Heart right ventricle (tissue), 16 donors: ENCODE data around the gene KPNB1. TPM values are rescaled to one million over a fixed set of nuclear protein-coding genes. Genes with fewer than 3 reads are reported as not detected.

Source experiments
- ATAC-seq, 8 donors: fragments of 200-7000 bp; cut with Tn5 transposase; one replicate each; pipeline ENCODE4 v1.9.1; 2020; ENCODE audit warnings: mild to moderate bottlenecking in 8 of 8, moderate library complexity in 8 of 8, moderate number of reproducible peaks in 1 of 8
- DNase-seq, 2 donors: peaks; one replicate each; pipeline ENCODE4 v3.0.0-alpha.2; 2020
- H3K27ac ChIP-seq, 10 donors: fragments of 200-600 bp; sonication (generic) in 2 of 10; one replicate each; pipeline versions ENCODE4 v1.5.0 to v1.8.0; 2020 to 2022; ENCODE audit warnings: mild to moderate bottlenecking in 3 of 10
- H3K27me3 ChIP-seq, 7 donors: fragments of 200-600 bp; one replicate each; pipeline ENCODE4 v1.8.0; 2021 to 2022; ENCODE audit warnings: mild to moderate bottlenecking in 2 of 7
- H3K36me3 ChIP-seq, 9 donors: fragments of 200-600 bp; sonication (generic) in 1 of 9; one replicate each; pipeline versions ENCODE4 v1.5.0 to v1.8.0; 2020 to 2022; ENCODE audit warnings: mild to moderate bottlenecking in 2 of 9
- H3K4me1 ChIP-seq, 9 donors: fragments of 200-600 bp; sonication (generic) in 1 of 9; one replicate each; pipeline versions ENCODE4 v1.5.0 to v1.8.0; 2020 to 2022; ENCODE audit warnings: mild to moderate bottlenecking in 4 of 9
- H3K4me3 ChIP-seq, 10 donors: fragments of 200-600 bp; sonication (generic) in 2 of 10; one replicate each; pipeline versions ENCODE4 v1.5.0 to v1.8.0; 2020 to 2022; ENCODE audit warnings: mild to moderate bottlenecking in 7 of 10, moderate library complexity in 2 of 10
- H3K9me3 ChIP-seq, 11 donors: fragments of 200-600 bp in 10 of 11; sonication (generic) in 2 of 11; one replicate each; pipeline versions ENCODE4 v1.5.0 to v1.8.0; 2013 to 2022; ENCODE audit warnings: mild to moderate bottlenecking in 2 of 11, control low read depth in 1 of 11, moderate library complexity in 1 of 11
- CTCF ChIP-seq, 9 donors: fragments of 200-600 bp; sonication (generic) in 2 of 9; IDR thresholded peaks; one replicate each; pipeline versions ENCODE4 v1.5.0 to v1.8.0; 2021 to 2022; ENCODE audit warnings: antibody characterized with exemption in 9 of 9, mild to moderate bottlenecking in 5 of 9, moderate library complexity in 1 of 9
- WGBS, 2 donors: extraction: QIAGEN DNeasy Blood & Tissue Kit; methylation state at CpG; one replicate each; pipeline ENCODE4 v1.1.7; 2013; ENCODE audit warnings: inconsistent platforms in 1 of 2; 5-methylcytosine and 5-hydroxymethylcytosine counted together
- intact Hi-C, 10 donors: fragments of 100-400 bp; cut with DNase I; formaldehyde crosslinking; loops; one replicate each; pipeline versions ENCODE4 v1.11.1 to v1.14.2; 2022
- polyA plus RNA-seq, 2 donors: library from polyadenylated mRNA; stranded (reverse); fragments of 200-250 nt; gene quantifications; one replicate each; pipeline ENCODE4 v1.2.3, GENCODE V29; 2013
- total RNA-seq, 10 donors: library from RNA; stranded (reverse); fragmentation: NEBNext Ultra II Directional in 3 of 10; extraction: Animal tissue kit (Norgen Biotek cat#: 25700) in 3 of 10; gene quantifications; one replicate each; pipeline versions ENCODE4 v1.2.1 to v1.2.4, GENCODE V29; 2021 to 2023
- donor health status: Arrhythmogenic right ventricular cardiomyopathy.
- donor health status: ischemic (EF 13 %, LVEDD 7.1; RV severe dilation, severe dysfunction).
- donor health status: healthy with polysubstance abuse.
- donor health status: DM: no; HTN: yes; CAD: no.
- donor health status: DM: no; HTN: no; CAD: no.
- donor health status: ischemic (EF 25% LVEDD 6.9; RV normal size, moderate dysfunction).
- donor health status: ischemic (EF 25% LVEDD 5.7; RV mildly dilated, moderate dysfunction).
- donor health status: healthy.
- donor health status: DM: yes; HTN: yes; CAD: no.
- donor health status: Ischemic cardiomyopathy.
- donor health status: ischemic (EF 35%, LVEDD 5.7; RV mildly dilated, moderate dysfunction).
- donor health status: nonischemic (EF 11% LVEDD 7.7; RV severe dilation, severe dysfunction).
- donor health status: DM: yes; HTN: yes; CAD: no.
- donor health status: PGD.
- donor health status: ischemic (EF 29% LVEDD 5.4; RV normal size, mild dysfunction).
- donor health status: nonischemic (EF 23%, LVEDD 6.1; RV moderate dilation, normal function).

The KPNB1 gene
- total and polyA plus RNA-seq, 12 donors = 30.6 to 236 (median 182) TPM

- DNase-seq (no peak), ATAC-seq (no peak)
- Histone ChIP-seq H3K9me3 (no peaks in the 10 kb centered on the region), H3K36me3 (peaks cover 0 to 53% (median 8%) of the 10 kb centered on the region in 9 donors), H3K4me3 (peak overlapping the region in 8 of 10 donors; percentile 21 to 47 (median 36)), H3K27ac (peak overlapping the region in 4 of 10 donors; percentile 22 to 71 (median 52)), H3K27me3 (peaks cover 0 to 3% (median 0%) of the 10 kb centered on the region in 7 donors), H3K4me1 (peaks cover 5 to 56% (median 30%) of the 10 kb centered on the region in 9 donors)
- TF ChIP-seq CTCF (IDR thresholded peaks at IDR 0.05) = no peak
- intact Hi-C loops = loop anchor here in 2 of 10 donors (10.0 kb wide), 1 partner anchor 86 kb away; no protein-coding TSS in a partner anchor
- 59 to 67% methylated on average over 22 to 31 of the region's 31 CpGs for WGBS, 2 donors
These were observed 58.7 kb downstream of the KPNB1 start for GRCh38 chr17:47708312-47708863.

DNA sequence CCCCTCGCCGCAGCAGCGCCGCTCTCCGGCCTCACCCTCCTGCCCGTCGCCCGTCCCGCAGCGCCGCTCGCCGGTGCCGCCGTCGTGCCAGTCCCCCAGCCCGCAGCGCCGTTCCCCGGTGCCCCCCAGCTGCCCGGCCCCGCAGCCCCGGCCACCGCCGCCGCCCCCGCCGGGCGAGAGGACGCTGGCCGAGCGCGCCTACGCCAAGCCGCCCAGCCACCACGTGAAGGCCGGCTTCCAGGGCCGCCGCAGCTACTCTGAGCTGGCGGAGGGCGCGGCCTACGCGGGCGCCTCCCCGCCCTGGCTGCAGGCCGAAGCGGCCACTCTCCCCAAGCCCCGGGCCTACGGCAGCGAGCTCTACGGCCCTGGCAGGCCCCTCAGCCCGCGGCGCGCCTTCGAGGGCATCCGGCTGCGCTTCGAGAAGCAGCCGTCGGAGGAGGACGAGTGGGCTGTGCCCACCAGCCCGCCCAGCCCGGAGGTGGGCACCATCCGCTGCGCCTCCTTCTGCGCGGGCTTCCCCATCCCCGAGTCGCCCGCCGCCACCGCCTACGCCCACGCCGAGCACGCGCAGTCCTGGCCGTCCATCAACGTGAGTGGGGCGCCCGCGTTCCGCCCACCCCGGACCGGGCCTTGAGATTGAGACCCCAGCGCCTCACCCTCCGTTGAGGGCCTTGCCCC is 59.3 kb downstream of the KPNB1 start:
- ATAC-seq = peak; percentile 44 to 79 (median 62)
- peaks cover 0 to 7% (median 0%) of the 10 kb centered on the region in 7 donors for H3K27me3 ChIP-seq
- peaks cover 0 to 49% (median 8%) of the 10 kb centered on the region in 9 donors for H3K36me3 ChIP-seq
- peaks cover 5 to 50% (median 30%) of the 10 kb centered on the region in 9 donors for H3K4me1 ChIP-seq
- H3K9me3 ChIP-seq = no peaks in the 10 kb centered on the region
- peak overlapping the region in 5 of 10 donors; percentile 22 to 71 (median 48) for H3K27ac ChIP-seq
- WGBS, 2 donors = 45 to 56% methylated on average over 73 to 89 of the region's 89 CpGs
- peak overlapping the region in 8 of 10 donors; percentile 21 to 47 (median 36) for H3K4me3 ChIP-seq
- TF ChIP-seq CTCF (IDR thresholded peaks at IDR 0.05) = no peak
- intact Hi-C loops = loop anchor here in 2 of 10 donors (10.0 kb wide), 1 partner anchor 86 kb away; no protein-coding TSS in a partner anchor
- DNase-seq = peak in 1 of 2 donors; percentile 66

GRCh38 chr17:47709594-47709993 is 59.9 kb downstream of the KPNB1 start:
- peaks cover 0 to 46% (median 8%) of the 10 kb centered on the region in 9 donors for H3K36me3 ChIP-seq
- peaks cover 0 to 7% (median 0%) of the 10 kb centered on the region in 7 donors for H3K27me3 ChIP-seq
- no peak overlapping the region for H3K27ac ChIP-seq
- 92 to 94% methylated on average over 3 of the region's 3 CpGs for WGBS, 2 donors
- no peak for DNase-seq
- H3K9me3 ChIP-seq = no peaks in the 10 kb centered on the region
- H3K4me3 ChIP-seq = peak overlapping the region in 1 of 10 donors; percentile 31
- TF ChIP-seq CTCF (IDR thresholded peaks at IDR 0.05) = no peak
- intact Hi-C loops = loop anchor here in 2 of 10 donors (10.0 kb wide), 1 partner anchor 85 kb away; no protein-coding TSS in a partner anchor
- ATAC-seq = no peak
- peaks cover 5 to 44% (median 26%) of the 10 kb centered on the region in 9 donors for H3K4me1 ChIP-seq

DNA sequence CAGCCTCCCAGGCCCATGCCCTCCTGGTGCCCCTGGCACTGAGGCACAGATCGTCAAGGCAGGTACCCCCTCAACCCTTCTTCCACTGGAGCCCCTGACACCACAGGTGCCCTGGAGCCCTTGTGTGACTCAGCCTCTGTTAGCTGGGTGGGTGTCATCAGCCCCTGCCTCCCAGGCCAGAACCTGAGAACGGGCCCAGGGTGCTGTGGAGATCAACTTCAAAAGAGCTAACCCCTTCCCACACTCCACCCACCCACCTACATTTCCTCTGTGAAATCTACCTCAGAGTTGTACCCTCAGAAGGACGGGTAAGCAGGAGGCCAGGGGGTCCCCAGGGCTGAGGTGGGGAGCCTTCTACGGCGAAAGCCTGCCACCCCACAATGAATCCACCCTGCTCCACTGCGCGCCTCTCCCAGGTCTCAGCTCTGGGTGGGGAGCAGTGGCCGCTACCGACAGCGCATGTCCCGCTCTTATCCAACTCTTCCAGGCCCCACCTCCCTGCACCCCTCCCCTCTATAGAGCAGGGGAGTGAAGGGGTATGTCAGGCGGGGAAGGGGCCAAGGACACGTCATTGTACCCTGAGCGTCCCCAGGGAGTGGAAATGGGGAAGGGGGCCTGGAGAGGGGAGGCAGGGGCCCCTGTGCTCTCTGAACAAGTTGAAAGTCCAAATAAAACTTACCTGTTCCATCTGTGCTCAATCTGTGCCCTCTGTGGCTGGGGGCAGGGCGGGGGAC is 61.8 kb downstream of the KPNB1 start:
- no peak overlapping the region for H3K27ac ChIP-seq
- H3K9me3 ChIP-seq = no peaks in the 10 kb centered on the region
- DNase-seq (no peak), ATAC-seq (no peak)
- WGBS, 2 donors = 91 to 94% methylated on average over 15 of the region's 15 CpGs
- peaks cover 5 to 25% (median 15%) of the 10 kb centered on the region in 9 donors for H3K4me1 ChIP-seq
- intact Hi-C loops = no loop called here
- peaks cover 0 to 34% (median 8%) of the 10 kb centered on the region in 9 donors for H3K36me3 ChIP-seq
- no peak for TF ChIP-seq CTCF (IDR thresholded peaks at IDR 0.05)
- no peak overlapping the region for H3K4me3 ChIP-seq
- peaks cover 0 to 7% (median 0%) of the 10 kb centered on the region in 7 donors for H3K27me3 ChIP-seq
